ENCODE measurements around the gene TTC29.
"Not testable (repeated sequence)": the region's sequence is repeated elsewhere in the genome, so short reads cannot be mapped to it uniquely, and the experiment has no call there.

The TTC29 gene

GRCh38 chr4:146855761-146856160 is 89.9 kb downstream of the TTC29 start:
- DNase-seq (ENCODE audit: low spot score): no peak

GRCh38 chr4:146852360-146852759 is 93.3 kb downstream of the TTC29 start:
- no peak for DNase-seq (ENCODE audit: low spot score)

GRCh38 chr4:146847345-146847744 is 98.3 kb downstream of the TTC29 start:
- no peak for DNase-seq (ENCODE audit: low spot score)

- no peak for DNase-seq (ENCODE audit: low spot score)
Observed at GRCh38 chr4:146846882-146847281, 98.8 kb downstream of the TTC29 start.

- no peak for DNase-seq (ENCODE audit: low spot score)
Observed at GRCh38 chr4:146844761-146845160, 100.9 kb downstream of the TTC29 start.

- no peak for DNase-seq (ENCODE audit: low spot score)
Observed at GRCh38 chr4:146842876-146843275, 102.8 kb downstream of the TTC29 start.

GRCh38 chr4:146840731-146841130 is 104.9 kb downstream of the TTC29 start:
- DNase-seq (ENCODE audit: low spot score): no peak

- no peak for DNase-seq (ENCODE audit: low spot score)
Observed at GRCh38 chr4:146835096-146835495, 110.6 kb downstream of the TTC29 start.

- DNase-seq (ENCODE audit: low spot score): no peak
Observed at GRCh38 chr4:146834263-146835034, 111.2 kb downstream of the TTC29 start.

- no peak for DNase-seq (ENCODE audit: low spot score)
Observed at GRCh38 chr4:146833530-146833929, 112.1 kb downstream of the TTC29 start.

GRCh38 chr4:146822980-146823379 is 122.7 kb downstream of the TTC29 start:
- DNase-seq (ENCODE audit: low spot score): not testable (repeated sequence)

- DNase-seq (ENCODE audit: low spot score): no peak
Observed at GRCh38 chr4:146814750-146815149, 130.9 kb downstream of the TTC29 start.

GRCh38 chr4:146795711-146796110 is 150.0 kb downstream of the TTC29 start:
- no peak for DNase-seq (ENCODE audit: low spot score)

- no peak for DNase-seq (ENCODE audit: low spot score)
Observed at GRCh38 chr4:146793727-146794126, 151.9 kb downstream of the TTC29 start.

- DNase-seq (ENCODE audit: low spot score): no peak
Observed at GRCh38 chr4:146791439-146791838, 154.2 kb downstream of the TTC29 start.

- no peak for DNase-seq (ENCODE audit: low spot score)
Observed at GRCh38 chr4:146790515-146790914, 155.1 kb downstream of the TTC29 start.

GRCh38 chr4:146787731-146788130 is 157.9 kb downstream of the TTC29 start:
- DNase-seq (ENCODE audit: low spot score): no peak

- no peak for DNase-seq (ENCODE audit: low spot score)
Observed at GRCh38 chr4:146776691-146777090, 169.0 kb downstream of the TTC29 start.

GRCh38 chr4:146763560-146763959 is 182.1 kb downstream of the TTC29 start:
- no peak for DNase-seq (ENCODE audit: low spot score)

- no peak for DNase-seq (ENCODE audit: low spot score)
Observed at GRCh38 chr4:146762016-146762415, 183.6 kb downstream of the TTC29 start.

- DNase-seq (ENCODE audit: low spot score): no peak
Observed at GRCh38 chr4:146742416-146742815, 203.2 kb downstream of the TTC29 start.

GRCh38 chr4:146739182-146739581 is 206.5 kb downstream of the TTC29 start:
- no peak for DNase-seq (ENCODE audit: low spot score)

- DNase-seq (ENCODE audit: low spot score): not testable (repeated sequence)
Observed at GRCh38 chr4:146723519-146723918, 222.1 kb downstream of the TTC29 start.

- DNase-seq (ENCODE audit: low spot score): no peak
Observed at GRCh38 chr4:146709956-146710355, 235.7 kb downstream of the TTC29 start.
